HG02623 (cell line): ENCODE data around the gene CREB1.

Experiments
- ATAC-seq: cut with Tn5 transposase; IDR thresholded peaks from one replicate; pipeline ENCODE4 v1.9.1; 2021; ENCODE audit warnings: moderate library complexity; ENCODE audit not compliant: unreplicated experiment

The CREB1 gene

DNA sequence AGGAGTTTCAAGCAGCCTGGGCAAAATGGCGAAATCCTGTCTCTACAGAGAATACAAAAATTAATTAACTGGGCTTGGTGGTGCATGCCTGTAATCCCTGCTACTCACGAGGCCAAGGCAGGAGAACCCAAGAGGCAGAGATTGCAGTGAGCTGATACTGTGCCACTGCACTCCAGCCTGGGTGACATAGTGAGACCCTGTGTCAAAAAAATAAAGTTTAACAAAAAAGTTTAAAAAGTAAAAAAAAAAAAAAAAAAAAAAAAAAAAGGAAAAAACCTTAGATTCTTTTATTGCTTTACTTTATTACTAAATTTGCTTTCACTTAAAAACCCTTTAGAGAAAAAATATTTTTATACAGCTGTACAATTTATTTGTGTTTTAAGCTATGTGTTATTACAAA lies 10.7 kb downstream of the CREB1 start:
- ATAC-seq: no peak

DNA sequence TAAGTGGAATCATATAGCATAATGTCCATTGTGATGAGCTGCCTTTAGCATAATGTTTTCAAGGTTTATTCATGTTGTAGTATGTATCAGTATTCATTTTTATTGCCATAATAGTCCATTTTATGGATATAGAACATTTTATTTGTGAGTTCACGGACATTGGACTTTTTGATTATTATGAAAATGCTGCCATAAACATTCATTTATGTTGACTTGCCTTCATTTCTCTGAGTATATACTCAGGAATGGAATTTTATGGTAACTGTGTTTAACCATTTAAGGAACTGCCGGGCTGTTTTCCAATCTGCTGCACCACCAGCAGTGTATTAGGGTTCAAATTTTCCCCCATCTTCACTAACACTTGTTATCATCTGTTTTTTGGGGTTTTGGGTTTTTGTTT lies 12.2 kb downstream of the CREB1 start:
- ATAC-seq: no peak

DNA sequence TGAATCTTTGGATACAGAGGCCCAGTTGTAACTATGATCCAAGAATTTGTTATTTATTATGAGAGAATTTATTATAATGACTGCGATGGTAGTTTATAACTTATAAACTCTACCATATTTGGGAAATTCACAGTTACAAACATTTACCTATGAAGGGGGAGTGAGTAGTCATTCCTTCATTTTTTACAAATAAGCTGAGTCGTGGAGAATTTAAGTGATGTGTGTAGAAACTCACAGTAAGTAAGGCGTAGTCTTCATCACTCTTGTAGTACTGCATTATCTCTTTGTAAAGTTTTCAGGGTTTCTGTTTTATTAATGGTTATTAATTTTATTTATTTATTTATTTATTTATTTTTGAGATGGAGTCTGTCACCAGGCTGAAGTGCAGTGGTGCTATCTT lies 13.5 kb downstream of the CREB1 start:
- ATAC-seq: no peak

- no peak for ATAC-seq
Observed at GRCh38 chr2:207546822-207547221, 17.1 kb downstream of the CREB1 start.

DNA sequence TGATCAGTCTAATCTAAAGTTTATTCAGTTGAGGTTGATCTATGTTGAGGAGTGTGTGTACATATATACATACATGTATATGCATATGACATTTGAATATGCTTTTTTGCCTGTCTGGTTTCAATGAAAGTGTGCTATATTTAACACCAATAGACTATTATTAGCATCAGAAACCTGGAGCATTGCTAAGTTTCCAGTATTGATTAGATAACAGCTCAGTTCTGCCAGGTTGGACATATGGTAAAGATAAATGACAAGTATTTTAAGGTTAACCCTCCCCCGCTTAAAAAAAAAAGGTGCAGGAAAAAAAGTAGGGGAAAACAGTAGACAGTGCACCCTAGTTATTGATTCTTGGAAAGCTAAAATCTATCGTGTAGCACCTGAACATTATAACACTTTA lies 19.4 kb downstream of the CREB1 start:
- ATAC-seq: no peak

DNA sequence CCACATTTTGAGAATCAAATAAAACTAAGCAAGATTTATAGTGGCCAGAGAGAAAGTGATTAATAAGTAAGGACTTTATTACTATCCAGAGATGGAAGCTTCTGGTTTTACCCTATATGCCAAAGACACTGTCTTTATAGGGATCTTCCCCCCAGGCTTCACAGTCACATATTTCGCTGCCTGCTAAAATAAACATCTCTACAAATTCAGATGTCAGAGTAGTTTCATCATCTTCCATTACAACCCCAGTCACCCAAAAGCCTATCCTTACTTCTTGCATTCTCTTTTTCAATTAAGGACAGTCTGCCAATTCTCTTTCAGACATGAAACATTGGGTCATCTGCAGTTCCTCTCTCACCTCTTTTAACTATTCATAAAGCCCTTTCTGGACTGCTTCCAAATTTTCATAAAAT lies 28.3 kb downstream of the CREB1 start:
- no peak for ATAC-seq

DNA sequence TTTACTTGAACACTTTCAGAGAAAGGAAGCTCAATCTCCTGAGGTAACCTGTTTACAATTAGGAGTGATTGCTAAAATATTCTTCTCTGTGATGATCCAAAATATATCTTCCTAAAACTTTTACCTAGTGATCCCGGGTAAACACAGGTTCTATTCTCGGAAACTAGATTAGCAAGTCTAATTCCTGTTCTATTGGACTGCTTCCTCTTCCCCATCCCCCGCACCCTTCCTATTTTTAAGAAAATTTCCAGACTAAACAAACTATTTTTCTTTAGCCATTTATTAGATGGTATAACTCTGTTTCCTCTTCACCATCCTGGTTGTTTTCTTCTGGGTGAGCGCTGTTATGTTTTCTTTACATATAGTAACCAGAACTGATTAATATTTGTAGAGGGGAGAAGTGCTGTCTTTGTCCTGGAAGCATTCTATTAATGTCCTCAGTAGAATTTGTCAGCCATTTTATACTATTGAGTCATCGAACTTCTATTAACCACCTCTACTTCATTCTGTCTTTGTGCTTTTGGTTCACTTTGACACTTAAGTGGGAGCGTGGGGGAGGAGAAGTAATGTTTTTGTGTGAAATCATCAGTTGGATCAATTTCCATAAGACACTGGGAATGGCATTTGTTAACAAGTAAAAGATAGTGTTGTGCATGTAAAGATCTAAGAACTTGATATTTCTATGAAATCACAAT lies 31.8 kb downstream of the CREB1 start:
- no peak for ATAC-seq

DNA sequence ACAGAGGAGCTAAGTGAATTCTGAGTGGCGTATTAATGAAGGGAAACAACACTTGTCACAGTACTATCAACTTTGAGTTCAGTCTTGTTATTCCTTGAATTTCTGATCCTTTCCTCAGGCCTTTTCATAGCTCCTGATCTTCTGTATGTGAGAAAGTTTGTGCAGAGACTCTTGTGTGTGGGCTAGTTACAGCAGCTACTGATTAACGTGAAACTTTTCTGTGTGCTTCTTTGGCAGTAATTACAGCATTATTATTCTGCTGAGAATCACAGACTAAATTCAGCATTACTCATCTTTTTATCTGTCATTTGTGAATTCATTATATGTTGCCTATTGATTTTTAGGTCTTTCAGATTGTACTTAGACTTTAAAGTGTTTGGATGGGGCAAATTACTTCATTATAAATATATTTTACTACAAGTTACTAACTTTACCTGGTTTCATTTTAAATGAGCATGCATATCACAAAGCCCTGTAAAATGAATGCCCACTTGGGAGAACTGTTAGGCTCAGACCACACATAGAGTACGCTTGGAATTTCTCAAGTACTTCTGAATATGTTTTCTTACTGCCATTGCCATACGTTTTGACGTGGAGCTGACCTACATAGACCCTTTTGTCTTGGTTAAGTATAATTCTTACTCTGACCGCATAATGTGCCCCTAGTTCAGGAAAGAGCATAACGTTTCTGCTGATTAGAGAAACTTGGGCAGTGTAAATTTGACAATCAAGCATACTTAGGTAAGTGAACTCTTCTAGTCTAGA lies 36.2 kb downstream of the CREB1 start:
- ATAC-seq: no peak

DNA sequence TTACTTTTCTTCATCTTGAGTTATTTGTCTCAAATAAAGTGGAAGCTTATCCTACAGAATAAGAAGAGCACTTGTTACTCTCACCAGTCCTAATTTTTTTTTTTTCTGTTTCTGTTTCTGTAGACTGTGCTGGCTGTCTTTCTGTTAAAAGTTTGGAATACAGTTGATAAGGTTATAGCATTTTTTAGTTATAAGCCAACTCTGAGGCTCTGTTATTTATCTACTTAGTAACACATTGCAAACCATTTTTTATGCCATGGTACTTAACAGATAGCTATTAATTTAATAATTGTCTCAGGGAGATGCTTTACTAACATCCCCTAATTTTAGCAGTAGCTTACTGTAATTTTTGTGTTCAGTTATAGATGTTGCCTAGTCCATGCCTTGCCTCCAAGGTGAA lies 37.9 kb downstream of the CREB1 start:
- ATAC-seq: no peak

- ATAC-seq: no peak
Observed at GRCh38 chr2:207571370-207571769, 41.6 kb downstream of the CREB1 start.

GRCh38 chr2:207584952-207585351 lies 55.2 kb downstream of the CREB1 start:
- ATAC-seq: no peak

- ATAC-seq: no peak
Observed at GRCh38 chr2:207587305-207587704, 57.5 kb downstream of the CREB1 start.

- no peak for ATAC-seq
Observed at GRCh38 chr2:207589143-207589542, 59.4 kb downstream of the CREB1 start.

DNA sequence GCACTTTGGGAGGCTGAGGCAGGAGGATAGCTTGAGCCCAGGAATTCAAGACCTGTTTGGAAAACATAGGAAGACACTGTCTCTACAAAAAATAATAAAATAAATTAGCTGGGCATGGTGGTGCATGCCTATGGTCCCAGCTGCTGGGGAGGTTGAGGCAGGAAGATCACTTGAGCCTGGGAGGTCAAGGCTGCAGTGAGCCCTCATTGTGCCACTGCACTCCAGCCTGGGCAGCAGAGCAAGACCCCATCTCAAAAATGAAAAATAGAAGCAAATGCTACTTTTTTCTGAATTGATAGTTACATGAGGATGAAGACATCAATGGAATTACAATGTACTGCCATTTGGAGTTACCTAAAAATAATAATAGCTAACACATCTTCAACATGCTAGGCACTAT lies 63.5 kb downstream of the CREB1 start:
- ATAC-seq: no peak

- ATAC-seq: no peak
Observed at GRCh38 chr2:207594264-207594663, 64.5 kb downstream of the CREB1 start.

- ATAC-seq: no peak
Observed at GRCh38 chr2:207594731-207595130, 65.0 kb downstream of the CREB1 start.

DNA sequence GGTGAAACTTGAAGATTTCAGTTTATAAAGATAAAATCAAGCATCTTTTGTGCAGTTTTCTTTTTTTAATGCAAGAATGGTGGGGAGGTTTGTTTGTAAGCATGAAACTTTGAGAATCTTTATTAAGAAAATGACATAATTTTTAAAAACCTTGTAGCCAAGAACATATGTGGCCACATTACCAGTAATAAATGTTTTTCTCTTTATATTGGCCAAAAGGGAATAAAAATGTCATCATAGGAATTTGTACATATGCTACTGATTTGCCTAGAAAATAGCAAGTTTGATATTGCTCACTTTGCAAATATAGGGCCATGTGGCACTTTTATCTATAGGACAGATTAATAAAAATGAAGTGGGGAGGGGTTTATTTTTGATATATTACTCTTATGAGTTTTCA lies 69.9 kb downstream of the CREB1 start:
- no peak for ATAC-seq

- ATAC-seq: no peak
Observed at GRCh38 chr2:207600231-207600630, 70.5 kb downstream of the CREB1 start.

DNA sequence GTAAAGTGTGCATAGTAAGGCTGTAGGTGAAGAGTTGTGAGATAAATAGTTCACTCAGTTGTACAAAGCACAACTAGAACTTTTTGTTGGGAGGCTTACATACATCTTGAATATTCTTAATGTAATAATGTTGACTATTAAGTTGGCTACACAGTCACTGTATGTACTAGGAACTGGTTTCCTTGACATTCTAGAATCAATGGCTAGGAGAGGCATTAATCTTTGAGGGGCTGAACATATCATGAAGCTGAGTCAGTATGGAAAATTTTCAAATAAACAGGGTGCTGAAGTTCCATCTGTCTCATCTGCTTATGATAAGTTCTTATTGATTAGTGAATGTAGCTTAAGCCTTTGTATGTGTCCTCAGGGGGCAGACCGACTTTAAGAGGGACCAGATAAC lies 72.0 kb downstream of the CREB1 start:
- no peak for ATAC-seq

DNA sequence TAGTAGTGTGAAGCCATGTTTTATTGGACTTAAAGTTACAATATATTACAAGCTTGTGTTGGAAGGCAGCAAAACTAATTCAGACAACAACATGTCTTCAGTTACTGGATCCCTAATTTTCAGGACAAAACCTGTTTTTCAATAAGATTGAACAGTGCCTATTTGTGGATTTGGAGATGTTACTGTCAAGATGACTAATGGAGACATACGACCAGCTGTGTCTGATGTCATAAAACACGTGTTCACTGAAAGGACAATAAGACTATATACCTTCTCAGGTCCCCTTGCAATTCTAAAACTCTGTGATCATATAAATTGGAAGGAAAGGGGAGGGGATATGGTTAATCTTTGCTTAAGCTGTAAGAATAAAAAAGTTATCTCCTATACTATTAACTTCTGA lies 73.7 kb downstream of the CREB1 start:
- no peak for ATAC-seq

GRCh38 chr2:207606399-207606798 lies 76.6 kb downstream of the CREB1 start:
- no peak for ATAC-seq

DNA sequence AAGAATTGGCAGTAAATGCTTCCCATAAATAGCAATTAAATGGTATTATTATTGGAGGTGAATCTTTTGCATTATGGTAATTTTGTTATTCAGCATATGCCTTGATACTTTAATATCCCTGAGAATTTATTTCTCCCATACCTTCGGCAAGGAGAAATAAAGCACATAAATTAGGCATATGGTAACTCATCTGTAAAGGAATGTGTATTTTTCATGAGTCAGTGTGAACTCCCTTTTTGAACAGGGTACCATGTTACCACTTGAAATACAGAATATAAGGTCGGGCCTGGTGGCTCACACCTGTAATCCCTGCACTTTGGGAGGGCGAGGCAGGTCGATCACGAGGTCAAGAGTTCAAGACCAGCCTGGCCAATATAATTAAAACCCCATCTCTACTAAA lies 77.1 kb downstream of the CREB1 start:
- no peak for ATAC-seq

GRCh38 chr2:207612714-207613113 lies 83.0 kb downstream of the CREB1 start:
- no peak for ATAC-seq
